Measurements from ENCODE around the gene INTS6L.
"Not testable (repeated sequence)": the region's sequence is repeated elsewhere in the genome, so short reads cannot be mapped to it uniquely, and the experiment has no call there.

INTS6L gene

DNA sequence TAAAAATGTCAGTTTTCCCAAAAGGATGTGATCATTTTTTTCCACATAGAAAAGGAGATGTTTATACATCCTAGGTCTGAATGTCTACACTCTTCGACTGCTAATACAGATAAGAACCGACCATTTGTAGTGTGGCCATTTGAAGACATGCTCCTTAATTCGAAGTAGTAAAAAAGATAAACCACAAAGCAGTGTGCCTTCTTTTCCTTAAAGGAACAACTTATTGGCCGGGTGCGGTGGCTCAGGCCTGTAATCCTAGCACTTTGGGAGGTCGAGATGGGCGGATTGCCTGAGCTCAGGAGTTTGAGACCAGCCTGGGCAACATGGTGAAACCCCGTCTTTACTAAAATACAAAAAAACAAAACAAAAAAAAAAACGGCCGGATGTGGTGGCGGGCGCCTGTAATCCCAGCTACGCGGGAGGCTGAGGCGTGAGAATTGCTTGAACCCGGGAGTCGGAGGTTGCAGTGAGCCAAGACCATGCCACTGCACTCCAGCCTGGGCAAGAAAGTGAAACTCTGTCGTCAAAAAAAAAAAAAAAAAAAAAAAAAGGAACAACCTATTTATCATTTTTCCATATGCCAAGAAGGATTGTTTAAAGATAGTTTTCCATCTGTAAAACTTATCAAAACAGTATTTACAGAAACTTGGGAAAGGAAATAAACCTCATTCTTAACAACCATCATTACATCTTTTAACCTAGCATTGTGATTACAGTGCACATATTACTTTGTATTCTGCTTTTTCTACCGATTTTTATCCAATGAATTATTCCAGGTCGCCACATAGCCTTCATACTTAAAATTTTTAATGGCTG lies 2.6 kb downstream of the INTS6L start:
- DNase-seq (ENCODE audit: low read depth): no peak

DNA sequence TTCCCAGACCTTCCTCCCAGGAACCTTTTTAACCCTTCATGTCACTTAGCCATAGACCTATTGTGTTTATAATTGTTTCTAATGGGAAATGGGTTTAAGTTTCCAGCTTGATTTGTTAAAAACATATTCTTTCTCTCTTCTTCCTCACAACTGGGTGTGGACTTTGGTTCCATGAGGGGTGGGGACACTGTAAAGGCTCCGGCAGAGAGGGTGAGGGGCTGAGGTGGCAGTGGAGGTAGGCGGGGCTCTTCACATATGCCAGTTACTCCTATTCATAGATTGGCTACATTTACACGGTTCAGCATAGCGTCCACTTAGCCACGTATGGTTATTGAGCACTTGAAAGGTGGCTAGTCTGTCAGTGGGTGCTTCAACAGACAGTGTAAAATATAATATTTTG lies 7.8 kb downstream of the INTS6L start:
- no peak for DNase-seq (ENCODE audit: low read depth)

DNA sequence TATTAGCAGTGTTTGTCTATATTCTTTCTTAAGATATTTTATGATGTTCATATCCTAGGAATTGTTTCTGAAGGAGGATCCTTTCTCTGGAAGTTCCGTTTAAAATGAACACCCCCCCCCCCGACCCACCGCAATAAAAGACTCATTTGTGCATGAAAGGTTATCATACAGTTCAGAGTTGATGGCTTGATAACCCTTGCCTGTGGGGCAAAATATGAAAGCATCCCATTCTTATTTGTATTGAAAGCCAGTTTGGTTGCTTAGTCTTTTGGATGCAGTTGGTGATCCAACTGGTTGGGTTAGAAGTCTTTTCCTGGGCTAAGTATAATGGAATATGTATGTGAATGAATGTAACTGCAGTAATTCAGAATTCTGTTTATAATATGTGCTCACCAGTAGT lies 8.3 kb downstream of the INTS6L start:
- DNase-seq (ENCODE audit: low read depth): no peak

DNA sequence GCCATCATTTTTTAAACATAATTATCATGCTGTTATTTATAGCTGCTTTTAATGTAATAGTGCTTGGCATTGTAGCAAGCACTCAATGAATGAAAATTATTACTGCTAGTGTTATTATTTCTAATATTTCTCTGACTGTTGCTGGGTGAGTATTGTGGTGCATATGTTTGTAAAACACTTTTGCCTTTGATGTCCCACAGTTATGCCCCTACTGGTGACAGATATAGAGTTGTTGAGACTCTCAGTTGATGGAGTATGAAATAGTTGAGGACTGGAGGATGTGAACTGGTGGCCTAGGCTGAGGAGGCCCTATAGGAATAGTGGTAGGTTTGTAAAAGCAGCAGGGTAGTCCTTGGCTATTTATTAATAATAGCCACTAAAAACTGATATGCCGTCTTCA lies 9.6 kb downstream of the INTS6L start:
- no peak for DNase-seq (ENCODE audit: low read depth)

DNA sequence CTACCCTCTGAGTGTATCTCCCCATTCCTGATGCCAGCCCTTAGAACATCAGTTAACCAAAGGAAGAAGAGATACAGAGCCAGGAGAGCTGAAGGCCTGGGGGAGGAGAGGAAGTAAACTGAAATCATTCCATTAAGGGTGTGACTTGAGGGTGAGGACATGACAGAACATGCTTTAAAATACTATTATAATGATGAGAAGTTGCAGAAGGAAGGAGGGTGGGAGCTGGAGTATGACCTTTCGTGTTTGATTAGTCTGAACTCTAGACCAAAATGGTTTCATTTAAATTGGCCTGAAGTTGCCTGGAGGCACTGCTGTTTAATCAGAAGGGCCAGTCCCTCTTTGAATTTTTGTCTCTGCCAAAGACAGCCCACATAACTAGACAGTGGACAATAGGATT lies 11.4 kb downstream of the INTS6L start:
- DNase-seq (ENCODE audit: low read depth): no peak

DNA sequence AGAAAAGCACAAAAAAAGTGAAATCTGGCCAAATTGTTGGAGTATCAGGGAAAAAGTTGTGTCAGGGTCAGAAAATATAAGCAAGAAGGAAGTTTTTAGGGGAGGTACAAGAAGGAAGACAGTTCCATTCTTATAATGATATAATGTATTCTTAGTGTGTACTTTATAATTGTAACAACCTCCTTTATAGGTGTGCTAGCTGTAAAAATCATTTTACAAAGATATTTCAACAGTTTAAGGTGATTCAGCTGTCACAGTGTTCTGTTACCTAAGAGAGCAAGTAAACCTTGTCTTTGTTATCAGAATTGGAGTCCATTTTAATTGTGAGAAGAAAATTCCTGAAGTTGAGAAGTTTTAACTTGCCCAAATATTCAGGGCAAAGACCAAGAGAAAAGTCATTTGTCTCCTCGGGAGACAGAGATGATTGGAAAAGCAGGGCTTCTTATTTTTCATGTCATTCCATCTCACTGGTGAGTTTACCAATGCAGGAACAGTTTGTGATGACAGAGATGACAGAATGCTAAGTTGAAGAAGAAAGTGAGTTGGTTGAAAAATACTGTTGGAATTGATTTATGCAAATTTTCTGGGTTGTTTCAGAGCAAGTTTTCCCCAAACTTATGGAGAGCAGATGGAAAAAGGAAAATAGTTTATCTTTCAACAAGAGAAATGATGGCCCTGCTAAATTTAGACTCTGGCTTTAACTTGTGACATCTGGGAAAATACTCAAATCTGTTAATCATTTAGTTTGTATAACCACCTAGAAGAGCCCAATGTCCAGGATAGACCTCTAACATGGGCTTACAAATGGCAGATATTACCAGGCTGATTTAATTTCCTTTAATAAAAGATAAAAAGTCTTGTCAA lies 14.8 kb downstream of the INTS6L start:
- DNase-seq (ENCODE audit: low read depth): no peak

DNA sequence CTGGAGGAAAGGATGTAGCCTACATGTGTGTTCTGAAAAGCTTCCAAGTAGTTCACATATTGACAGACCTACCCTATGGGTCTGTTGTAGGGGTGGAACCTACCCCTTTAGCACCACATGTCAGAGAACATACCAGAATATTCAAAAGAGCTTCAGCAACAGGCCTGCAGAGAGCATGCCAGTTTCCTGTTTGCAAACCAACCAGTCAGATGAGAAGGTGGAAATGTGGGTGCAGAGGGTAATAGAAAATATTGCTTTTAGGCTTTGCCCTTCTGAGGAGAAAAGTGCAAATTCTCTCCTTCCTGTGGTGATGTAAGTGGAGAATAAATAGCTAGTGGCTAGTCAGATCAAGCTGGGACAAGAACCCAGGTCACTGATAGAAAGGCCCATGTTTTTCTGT lies 16.4 kb downstream of the INTS6L start:
- no peak for DNase-seq (ENCODE audit: low read depth)

DNA sequence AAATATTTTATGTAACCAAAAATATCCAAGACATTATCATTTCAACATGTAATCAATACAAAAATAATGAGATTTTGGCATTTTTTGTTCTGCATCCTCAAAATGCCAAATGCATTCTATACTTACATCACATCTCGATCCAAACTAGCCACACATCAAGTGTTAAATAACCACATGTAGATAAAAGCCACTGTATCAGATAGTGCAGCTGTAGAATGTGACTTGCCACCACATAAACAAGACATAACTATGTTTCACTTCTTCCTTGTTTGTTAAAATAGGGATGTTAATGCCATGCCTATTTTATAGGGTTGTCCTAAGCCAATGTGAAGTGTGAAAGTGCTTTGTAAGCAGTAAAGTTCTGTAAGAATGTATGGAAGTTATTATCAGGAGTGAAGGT lies 20.9 kb downstream of the INTS6L start:
- no peak for DNase-seq (ENCODE audit: low read depth)

DNA sequence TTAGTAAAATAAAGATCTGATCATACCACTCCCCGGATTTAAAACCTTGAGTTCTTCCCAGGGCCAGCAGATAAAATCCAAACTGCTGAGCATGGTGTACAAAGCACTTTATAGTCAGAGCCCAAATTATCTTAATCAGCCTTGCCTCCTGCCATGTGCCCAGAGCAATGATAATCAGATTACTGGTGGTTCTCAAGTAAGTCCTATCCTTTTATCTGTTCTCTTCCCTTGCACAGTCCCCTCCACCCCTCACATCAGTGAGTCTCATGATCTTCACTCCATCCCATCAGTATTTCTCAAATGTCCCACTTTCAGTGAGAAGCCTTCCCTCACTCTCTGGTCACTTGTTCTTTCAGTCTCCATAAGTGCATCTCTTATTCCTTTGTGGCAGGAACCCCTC lies 22.7 kb downstream of the INTS6L start:
- DNase-seq (ENCODE audit: low read depth): no peak

DNA sequence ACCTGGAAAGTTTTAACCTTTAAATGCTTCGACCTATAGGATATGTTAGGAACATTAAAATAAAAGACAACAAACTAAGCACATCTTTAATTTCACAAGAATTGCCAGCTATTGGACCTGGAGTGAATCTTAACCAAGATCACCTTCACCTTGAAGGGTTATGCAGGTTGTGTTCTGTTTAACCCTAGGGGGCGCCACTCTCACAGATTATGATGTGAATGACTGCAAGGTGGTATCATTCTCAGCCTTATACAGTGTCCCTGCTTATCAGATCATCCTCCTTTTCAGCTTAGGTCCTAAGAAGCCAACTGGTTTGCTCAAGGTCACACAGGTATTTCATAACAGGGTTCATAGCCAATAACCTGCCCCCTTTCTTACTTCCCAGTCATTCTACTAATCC lies 23.5 kb downstream of the INTS6L start:
- DNase-seq (ENCODE audit: low read depth): no peak

DNA sequence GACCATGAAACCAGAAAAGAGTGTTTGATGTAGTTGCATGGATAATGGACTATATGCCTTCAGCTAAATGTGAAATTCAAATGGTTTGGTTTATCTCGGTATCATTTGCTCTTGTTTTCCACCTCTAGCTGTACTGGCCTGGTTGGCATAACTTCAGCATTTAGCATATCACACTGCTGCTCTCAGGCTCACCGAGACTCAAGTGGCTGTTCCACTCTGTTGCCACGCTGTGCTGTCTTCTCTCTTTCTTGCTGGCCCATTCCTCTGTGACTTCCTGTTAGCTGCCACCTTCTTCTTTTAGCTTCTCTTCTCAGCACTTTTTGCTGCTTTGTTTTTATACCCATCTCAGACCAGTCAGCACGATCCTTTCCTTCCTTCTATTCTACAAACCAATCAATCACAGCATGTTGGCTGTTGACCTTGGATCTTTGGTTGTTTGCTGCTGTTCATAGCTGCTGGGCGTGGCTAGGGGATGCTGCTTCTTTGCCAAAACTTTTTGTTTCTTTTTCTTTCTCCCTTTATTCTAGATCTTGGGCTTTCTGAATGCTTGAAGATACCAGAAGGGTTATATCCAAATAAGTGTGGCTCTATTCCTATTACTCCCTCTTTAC lies 24.0 kb downstream of the INTS6L start:
- DNase-seq (ENCODE audit: low read depth): no peak

DNA sequence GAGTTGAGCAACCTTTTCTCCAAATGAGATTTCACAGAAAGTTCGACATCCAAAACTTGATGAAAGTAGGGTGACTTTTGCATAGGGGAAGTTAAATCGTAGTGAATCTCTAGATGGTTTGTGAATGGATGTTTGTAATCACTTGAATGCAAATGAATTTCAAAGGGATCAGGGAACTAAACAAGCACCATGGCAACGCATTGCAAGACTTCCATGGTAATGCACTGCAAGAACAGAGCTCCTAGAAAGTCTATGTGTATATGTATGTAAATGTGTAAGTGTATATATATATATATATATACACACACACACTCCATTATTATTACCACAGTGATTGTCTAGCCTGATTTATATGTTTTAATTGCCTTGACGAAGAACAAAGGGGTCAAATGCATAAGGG lies 27.3 kb downstream of the INTS6L start:
- no peak for DNase-seq (ENCODE audit: low read depth)

DNA sequence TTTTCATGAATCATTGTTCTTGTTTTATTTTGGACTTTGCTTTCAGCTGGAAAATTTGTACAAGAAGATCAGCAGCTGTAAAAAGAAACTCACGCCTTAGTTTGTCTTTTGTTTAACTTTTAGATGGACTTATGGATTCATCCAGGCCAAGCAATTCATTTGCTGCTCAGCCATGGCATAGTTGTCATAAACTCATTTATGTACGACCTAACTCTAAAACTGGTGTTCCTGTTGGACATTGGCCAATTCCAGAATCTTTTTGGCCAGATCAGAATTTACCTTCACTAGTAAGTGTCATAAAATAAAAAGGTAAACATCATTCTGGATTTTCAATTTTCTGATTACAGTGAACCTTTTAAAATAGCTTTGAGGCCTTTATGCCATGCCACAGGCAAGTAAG lies 29.1 kb downstream of the INTS6L start:
- no peak for DNase-seq (ENCODE audit: low read depth)

DNA sequence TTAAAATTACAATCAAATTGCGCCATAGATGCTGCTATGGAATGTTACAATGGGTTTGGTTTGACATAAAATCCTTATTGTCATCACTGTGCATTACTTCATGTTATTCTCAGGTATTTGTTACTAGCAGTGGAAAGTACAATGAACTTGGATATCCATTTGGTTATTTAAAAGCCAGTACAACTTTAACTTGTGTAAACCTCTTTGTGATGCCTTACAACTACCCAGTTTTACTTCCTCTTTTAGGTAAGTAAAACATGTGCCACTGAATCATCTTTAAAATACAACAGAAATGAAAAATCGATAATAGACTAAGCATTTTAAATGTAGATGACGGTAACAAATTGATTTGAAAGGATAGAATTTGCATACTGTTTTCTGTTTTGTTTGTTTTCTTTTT lies 35.6 kb downstream of the INTS6L start:
- DNase-seq (ENCODE audit: low read depth): no peak

DNA sequence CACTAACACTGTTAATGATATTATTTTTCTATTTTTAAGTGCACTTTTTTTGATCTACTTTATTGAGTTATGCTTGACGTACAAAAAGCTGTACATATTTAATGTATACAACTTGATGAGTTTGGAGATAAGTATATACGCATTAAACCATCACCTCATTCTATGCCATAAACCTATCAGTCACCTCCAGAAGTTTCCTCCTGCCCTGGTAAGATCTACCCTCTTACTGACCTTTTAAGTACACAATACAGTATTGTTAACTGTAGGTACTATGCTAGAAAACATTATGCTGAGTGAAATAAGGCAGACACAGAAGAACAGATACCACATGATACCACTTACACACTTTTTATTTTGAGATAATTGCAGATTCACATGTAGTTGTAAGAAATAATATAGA lies 36.9 kb downstream of the INTS6L start:
- DNase-seq (ENCODE audit: low read depth): no peak

DNA sequence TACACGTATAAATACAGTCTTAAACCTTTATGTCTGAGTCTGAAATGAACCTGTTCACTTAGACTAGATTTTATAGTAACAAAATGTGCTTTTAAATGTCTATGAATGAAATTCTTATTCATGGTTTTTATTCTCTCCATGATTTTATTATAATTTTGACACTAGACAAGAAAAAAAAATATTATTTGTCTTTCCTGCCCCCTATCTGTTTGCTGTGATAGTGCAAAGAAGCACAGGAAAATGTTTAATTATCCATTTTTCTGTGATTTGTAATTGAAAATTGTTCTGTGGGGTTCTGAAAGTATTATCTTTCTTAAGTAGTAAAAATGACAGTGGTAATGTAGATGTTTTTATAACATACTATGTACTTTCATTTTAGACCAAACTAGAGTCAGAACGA lies 52.0 kb downstream of the INTS6L start:
- no peak for DNase-seq (ENCODE audit: low read depth)

DNA sequence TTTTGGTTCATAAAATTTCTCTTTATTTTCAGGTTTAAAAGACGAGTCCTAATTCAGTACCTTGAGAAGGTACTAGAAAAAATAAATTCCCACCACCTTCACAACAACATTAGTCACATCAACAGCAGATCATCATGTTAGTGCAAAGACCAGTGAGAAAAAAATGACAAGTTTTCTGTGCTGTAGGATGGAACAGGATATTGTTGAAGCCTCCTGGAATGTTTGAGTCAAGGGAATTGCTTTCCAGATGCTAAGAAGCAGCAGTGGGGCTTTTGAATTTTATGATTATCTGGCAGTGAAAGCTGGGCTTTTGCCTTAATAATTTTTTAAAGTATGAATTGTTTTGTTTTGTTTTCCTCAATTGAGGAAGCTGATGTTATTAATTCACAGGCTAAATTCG lies 61.0 kb downstream of the INTS6L start:
- DNase-seq (ENCODE audit: low read depth): no peak

DNA sequence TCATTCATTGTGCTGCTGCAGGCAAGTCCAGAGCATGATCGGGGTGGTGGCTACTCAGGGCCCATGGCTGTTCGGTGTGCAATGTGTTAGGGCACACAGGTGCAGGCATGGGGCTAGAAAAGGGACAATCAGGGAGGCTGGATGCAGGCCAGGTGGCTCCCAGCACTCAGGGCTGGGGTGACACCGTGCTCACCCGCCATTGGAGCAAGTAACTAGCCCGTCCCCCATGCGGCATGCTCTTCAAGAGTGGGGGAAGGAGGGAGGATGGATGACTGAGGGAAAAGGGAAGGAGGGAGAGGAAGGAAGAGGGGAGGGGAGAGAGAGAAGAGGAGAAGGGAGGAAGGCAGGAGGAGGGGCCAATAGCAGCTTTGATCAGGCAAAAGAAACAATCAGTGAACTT lies 64.7 kb downstream of the INTS6L start:
- DNase-seq (ENCODE audit: low read depth): no peak

DNA sequence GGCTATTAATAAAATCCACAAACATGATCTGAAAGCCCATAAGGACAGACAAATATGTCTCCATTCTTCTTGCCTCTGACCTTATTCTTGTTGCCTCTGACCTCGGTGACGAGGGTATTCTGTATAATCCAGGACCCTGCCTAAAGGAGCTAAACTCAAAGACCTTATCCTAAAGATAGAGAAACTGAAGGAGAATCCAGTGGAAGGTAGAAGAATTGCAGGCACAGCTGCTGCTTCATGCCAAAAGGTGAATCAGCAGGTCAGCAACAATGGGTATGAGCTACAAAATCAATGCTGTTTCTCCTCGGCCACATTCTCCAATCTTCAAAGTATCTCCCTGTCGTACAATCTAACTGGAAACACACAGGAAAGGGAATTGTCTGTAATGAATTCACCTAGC lies 71.4 kb downstream of the INTS6L start:
- no peak for DNase-seq (ENCODE audit: low read depth)

DNA sequence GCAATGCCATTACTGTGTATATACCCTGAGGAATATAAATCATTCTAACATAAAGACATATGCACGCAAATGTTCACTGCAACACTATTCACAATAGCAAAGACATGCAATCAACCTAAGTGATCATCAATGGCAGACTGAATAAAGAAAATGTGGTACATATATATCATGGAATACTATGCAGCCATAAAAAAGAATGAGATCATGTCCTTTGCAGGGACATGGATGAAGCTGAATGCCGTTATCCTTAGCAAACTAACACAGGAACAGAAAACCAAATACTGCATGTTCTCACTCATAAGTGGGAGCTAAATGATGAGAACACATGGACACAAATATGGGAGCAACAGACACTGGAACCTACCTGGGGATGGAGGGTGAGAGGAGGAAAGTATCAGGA lies 73.6 kb downstream of the INTS6L start:
- not testable (repeated sequence) for DNase-seq (ENCODE audit: low read depth)

DNA sequence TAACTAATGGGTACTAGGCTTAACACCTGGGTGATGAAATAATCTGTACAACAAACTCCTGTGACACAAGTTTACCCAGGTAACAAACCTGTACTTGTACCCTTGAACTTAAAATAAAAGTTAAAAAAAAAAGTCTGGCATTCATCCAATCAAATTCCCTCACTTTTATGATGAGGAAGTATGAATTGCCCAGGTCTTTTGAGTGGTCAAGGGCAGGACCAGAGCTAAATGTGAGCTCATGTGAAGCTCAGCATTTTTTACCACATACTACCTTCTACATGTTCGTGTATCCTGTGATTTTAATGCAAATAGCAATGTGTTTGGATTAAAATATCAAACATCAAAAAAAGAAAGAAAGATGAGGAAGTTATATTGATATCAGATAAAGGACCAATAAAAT lies 74.0 kb downstream of the INTS6L start:
- DNase-seq (ENCODE audit: low read depth): not testable (repeated sequence)

DNA sequence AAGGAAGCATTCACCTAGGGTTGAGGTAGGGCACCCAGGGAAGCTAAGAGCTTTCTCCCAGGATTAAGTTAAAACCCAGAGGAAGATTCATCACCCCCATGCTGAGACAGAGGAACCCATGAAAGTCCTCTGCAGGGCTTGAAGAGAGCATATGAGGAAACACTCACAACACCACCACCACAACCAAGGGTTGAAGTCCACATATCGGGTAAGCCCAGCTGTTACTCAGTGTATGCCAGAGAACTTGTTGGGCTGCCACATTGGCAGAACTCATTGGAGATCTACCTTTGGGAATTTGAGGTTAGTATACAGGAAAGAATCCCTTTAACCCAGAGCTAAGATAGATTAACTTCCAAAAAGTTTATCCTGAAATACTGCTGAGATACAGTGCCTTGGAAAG lies 75.1 kb downstream of the INTS6L start:
- no peak for DNase-seq (ENCODE audit: low read depth)

DNA sequence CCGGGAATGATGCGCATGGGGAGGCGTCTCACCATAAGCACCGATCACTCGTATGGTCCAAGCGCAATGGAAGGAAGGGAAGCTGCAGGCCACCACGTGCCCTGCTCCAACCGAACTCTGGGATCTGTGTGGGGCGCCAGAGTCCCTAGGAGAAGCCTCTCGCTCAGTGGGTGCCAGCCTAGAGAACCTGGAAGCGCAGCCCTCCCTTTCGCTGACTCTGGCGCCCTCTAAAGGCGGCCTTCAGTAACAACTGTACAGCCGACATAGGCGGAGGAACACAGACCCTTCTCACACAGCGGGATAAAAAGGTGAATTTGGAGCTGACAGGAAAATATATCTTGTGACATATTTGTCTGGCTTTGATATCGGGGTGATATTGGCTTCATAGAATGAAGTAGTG lies 76.0 kb downstream of the INTS6L start:
- peak; percentile 10 for DNase-seq (ENCODE audit: low read depth)

Measured in amniotic epithelial cell (primary cell).